Stomach (tissue), 4 donors: ENCODE measurements around the gene TRIM26.

ENCODE experiments used
- EP300 ChIP-seq: sonication (generic); formaldehyde crosslinking; IDR thresholded peaks from one replicate; pipeline ENCODE4 v1.6.1; 2017; ENCODE audit warnings: antibody characterized with exemption
- POLR2AphosphoS5 ChIP-seq, 3 donors: sonication (generic); formaldehyde crosslinking; IDR thresholded peaks; one replicate each; pipeline ENCODE4 v1.6.1; 2016; ENCODE audit warnings: antibody characterized with exemption in 3 of 3
- TF ChIP-seq, protein P1 (sequence below), 7 experiments: fragments of 450-650 bp in 4 of 7; fragments of 200-600 bp in 3 of 7; sonication (generic) in 3 of 7; IDR thresholded peaks; one replicate each; pipeline ENCODE4 v1.5.1; 2016 to 2019; ENCODE audit warnings: antibody characterized with exemption in 7 of 7, control low read depth in 2 of 7, mild to moderate bottlenecking in 1 of 7

- TF ChIP-seq EP300: no peak
- TF ChIP-seq, protein P1, sequence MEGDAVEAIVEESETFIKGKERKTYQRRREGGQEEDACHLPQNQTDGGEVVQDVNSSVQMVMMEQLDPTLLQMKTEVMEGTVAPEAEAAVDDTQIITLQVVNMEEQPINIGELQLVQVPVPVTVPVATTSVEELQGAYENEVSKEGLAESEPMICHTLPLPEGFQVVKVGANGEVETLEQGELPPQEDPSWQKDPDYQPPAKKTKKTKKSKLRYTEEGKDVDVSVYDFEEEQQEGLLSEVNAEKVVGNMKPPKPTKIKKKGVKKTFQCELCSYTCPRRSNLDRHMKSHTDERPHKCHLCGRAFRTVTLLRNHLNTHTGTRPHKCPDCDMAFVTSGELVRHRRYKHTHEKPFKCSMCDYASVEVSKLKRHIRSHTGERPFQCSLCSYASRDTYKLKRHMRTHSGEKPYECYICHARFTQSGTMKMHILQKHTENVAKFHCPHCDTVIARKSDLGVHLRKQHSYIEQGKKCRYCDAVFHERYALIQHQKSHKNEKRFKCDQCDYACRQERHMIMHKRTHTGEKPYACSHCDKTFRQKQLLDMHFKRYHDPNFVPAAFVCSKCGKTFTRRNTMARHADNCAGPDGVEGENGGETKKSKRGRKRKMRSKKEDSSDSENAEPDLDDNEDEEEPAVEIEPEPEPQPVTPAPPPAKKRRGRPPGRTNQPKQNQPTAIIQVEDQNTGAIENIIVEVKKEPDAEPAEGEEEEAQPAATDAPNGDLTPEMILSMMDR (IDR thresholded peaks at IDR 0.05): no peak
- TF ChIP-seq POLR2AphosphoS5 (IDR thresholded peaks at IDR 0.05): no peak
Observed at GRCh38 chr6:30150671-30151395, 62.4 kb downstream of the TRIM26 start.
